ENCODE results near the gene PRR14L. TPM values are rescaled to one million over a fixed set of nuclear protein-coding genes. Genes with fewer than 3 reads are reported as not detected.
A peak's percentile ranks its signal among the peaks of the same experiment; 100 is the strongest.

Gene PRR14L
- total and polyA plus RNA-seq, 4 donors: 4.5 to 20.2 (median 13.4) TPM

GRCh38 chr22:31754813-31755212 is 4.9 kb upstream of the PRR14L start:
- Histone ChIP-seq H3K9ac (ENCODE audit: low read depth in 1 of 2, low read length in 2 of 2) (peak overlapping the region in 1 of 2 donors; percentile 40), H3K36me3 (ENCODE audit: control insufficient read depth in 4 of 4, insufficient read depth in 3 of 4, low read depth in 1 of 4, low read length in 3 of 4) (peaks cover 0 to 5% (median 0%) of the 10 kb centered on the region in 4 donors), H3K27ac (ENCODE audit: low read depth in 1 of 2, low read length in 2 of 2) (peak overlapping the region; percentile 90 to 97), H3K9me3 (ENCODE audit: control insufficient read depth in 4 of 4, low read length in 3 of 4) (no peaks in the 10 kb centered on the region), H3K4me1 (ENCODE audit: control insufficient read depth in 4 of 4, insufficient read depth in 4 of 4, low read length in 3 of 4) (peaks cover 2 to 54% (median 39%) of the 10 kb centered on the region in 4 donors), H3K27me3 (ENCODE audit: control insufficient read depth in 4 of 4, insufficient read depth in 4 of 4, low read length in 3 of 4) (no peaks in the 10 kb centered on the region), H3K4me3 (ENCODE audit: low read depth in 1 of 3, low read length in 3 of 3) (peak overlapping the region in 2 of 3 donors; percentile 67 to 85)
- TF ChIP-seq YY1 (IDR thresholded peaks at IDR 0.05) (no peak), HNF4G (IDR thresholded peaks at IDR 0.05) (peak; percentile 50), HNF4A (conservative IDR thresholded peaks at IDR 0.05) (peak; percentile 89 to 91), FOXA1 (IDR thresholded peaks at IDR 0.05) (no peak), SP1 (IDR thresholded peaks at IDR 0.05) (peak; percentile 58), RAD21 (IDR thresholded peaks at IDR 0.05) (peak; percentile 30 to 49), RXRA (IDR thresholded peaks at IDR 0.05) (peak; percentile 77 to 86), NR2F2 (IDR thresholded peaks at IDR 0.05) (peak; percentile 19), GABPA (IDR thresholded peaks at IDR 0.05 in 1 of 2, conservative IDR thresholded peaks at IDR 0.05 in 1 of 2) (peak in 1 of 2 donors; percentile 30), EGR1 (IDR thresholded peaks at IDR 0.05; ENCODE audit: low read depth in 2 of 2) (no peak), ATF3 (IDR thresholded peaks at IDR 0.05) (peak; percentile 56), TAF1 (conservative IDR thresholded peaks at IDR 0.05) (peak; percentile 63), JUND (IDR thresholded peaks at IDR 0.05) (peak; percentile 77 to 88), FOXA2 (IDR thresholded peaks at IDR 0.05) (no peak)
- TF ChIP-seq, protein P1, sequence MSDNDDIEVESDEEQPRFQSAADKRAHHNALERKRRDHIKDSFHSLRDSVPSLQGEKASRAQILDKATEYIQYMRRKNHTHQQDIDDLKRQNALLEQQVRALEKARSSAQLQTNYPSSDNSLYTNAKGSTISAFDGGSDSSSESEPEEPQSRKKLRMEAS (IDR thresholded peaks at IDR 0.05): peak; percentile 86
- TF ChIP-seq, protein P2, sequence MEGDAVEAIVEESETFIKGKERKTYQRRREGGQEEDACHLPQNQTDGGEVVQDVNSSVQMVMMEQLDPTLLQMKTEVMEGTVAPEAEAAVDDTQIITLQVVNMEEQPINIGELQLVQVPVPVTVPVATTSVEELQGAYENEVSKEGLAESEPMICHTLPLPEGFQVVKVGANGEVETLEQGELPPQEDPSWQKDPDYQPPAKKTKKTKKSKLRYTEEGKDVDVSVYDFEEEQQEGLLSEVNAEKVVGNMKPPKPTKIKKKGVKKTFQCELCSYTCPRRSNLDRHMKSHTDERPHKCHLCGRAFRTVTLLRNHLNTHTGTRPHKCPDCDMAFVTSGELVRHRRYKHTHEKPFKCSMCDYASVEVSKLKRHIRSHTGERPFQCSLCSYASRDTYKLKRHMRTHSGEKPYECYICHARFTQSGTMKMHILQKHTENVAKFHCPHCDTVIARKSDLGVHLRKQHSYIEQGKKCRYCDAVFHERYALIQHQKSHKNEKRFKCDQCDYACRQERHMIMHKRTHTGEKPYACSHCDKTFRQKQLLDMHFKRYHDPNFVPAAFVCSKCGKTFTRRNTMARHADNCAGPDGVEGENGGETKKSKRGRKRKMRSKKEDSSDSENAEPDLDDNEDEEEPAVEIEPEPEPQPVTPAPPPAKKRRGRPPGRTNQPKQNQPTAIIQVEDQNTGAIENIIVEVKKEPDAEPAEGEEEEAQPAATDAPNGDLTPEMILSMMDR (IDR thresholded peaks at IDR 0.05; ENCODE audit: low read depth, low read length, missing input control): no peak
- TF ChIP-seq, protein P3, sequence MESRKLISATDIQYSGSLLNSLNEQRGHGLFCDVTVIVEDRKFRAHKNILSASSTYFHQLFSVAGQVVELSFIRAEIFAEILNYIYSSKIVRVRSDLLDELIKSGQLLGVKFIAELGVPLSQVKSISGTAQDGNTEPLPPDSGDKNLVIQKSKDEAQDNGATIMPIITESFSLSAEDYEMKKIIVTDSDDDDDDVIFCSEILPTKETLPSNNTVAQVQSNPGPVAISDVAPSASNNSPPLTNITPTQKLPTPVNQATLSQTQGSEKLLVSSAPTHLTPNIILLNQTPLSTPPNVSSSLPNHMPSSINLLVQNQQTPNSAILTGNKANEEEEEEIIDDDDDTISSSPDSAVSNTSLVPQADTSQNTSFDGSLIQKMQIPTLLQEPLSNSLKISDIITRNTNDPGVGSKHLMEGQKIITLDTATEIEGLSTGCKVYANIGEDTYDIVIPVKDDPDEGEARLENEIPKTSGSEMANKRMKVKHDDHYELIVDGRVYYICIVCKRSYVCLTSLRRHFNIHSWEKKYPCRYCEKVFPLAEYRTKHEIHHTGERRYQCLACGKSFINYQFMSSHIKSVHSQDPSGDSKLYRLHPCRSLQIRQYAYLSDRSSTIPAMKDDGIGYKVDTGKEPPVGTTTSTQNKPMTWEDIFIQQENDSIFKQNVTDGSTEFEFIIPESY (IDR thresholded peaks at IDR 0.05): peak; percentile 71
- TF ChIP-seq, protein P4, sequence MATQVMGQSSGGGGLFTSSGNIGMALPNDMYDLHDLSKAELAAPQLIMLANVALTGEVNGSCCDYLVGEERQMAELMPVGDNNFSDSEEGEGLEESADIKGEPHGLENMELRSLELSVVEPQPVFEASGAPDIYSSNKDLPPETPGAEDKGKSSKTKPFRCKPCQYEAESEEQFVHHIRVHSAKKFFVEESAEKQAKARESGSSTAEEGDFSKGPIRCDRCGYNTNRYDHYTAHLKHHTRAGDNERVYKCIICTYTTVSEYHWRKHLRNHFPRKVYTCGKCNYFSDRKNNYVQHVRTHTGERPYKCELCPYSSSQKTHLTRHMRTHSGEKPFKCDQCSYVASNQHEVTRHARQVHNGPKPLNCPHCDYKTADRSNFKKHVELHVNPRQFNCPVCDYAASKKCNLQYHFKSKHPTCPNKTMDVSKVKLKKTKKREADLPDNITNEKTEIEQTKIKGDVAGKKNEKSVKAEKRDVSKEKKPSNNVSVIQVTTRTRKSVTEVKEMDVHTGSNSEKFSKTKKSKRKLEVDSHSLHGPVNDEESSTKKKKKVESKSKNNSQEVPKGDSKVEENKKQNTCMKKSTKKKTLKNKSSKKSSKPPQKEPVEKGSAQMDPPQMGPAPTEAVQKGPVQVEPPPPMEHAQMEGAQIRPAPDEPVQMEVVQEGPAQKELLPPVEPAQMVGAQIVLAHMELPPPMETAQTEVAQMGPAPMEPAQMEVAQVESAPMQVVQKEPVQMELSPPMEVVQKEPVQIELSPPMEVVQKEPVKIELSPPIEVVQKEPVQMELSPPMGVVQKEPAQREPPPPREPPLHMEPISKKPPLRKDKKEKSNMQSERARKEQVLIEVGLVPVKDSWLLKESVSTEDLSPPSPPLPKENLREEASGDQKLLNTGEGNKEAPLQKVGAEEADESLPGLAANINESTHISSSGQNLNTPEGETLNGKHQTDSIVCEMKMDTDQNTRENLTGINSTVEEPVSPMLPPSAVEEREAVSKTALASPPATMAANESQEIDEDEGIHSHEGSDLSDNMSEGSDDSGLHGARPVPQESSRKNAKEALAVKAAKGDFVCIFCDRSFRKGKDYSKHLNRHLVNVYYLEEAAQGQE (IDR thresholded peaks at IDR 0.05): peak; percentile 53
- DNase-seq (ENCODE audit: low spot score): no peak
- 18% methylated on average over 6 of the region's 6 CpGs for WGBS
